ENCODE measurements around the gene TTC32. TPM values are rescaled to one million over a fixed set of nuclear protein-coding genes. Genes with fewer than 3 reads are reported as not detected.
"Not testable (repeated sequence)": the region's sequence is repeated elsewhere in the genome, so short reads cannot be mapped to it uniquely, and the experiment has no call there.

TTC32 gene
- polyA plus RNA-seq, 3 donors from 2014 or later: 14.0 to 28.3 (median 22.2) TPM

GRCh38 chr2:19893520-19894133 lies 8.2 kb downstream of the TTC32 start:
- Mint-ChIP-seq H3K4me3 (no peak overlapping the region), H3K36me3 (peaks cover 0 to 4% (median 0%) of the 10 kb centered on the region in 3 donors), H3K4me1 (peaks cover 23 to 47% of the 10 kb centered on the region in 2 donors), H3K9me3 (no peaks in the 10 kb centered on the region), H3K27me3 (ENCODE audit: low read depth in 3 of 3) (peaks cover 0 to 2% (median 0%) of the 10 kb centered on the region in 3 donors), H3K27ac (no peak overlapping the region)
- no peak for DNase-seq

DNA sequence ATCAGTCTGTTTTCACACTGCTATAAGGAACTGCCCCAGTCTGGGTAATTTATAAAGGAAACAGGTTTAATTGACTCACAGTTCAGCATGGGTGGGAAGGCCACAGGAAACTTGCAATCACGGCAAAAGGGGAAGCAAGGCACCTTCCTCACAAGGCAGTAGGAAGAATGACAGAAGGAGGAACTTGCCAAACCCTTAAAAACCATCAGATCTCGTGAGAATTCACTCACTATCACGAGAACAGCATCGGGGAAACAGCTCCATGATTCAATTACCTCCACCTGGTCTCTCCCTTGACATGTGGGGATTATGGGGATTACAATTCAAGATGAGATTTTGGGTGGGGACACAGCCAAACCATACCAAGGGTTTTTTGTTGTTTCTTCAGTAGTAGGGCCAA lies 9.8 kb downstream of the TTC32 start:
- DNase-seq, H3K9me3 Mint-ChIP-seq: not testable (repeated sequence)

GRCh38 chr2:19890104-19890503 lies 11.7 kb downstream of the TTC32 start:
- DNase-seq: no peak
- no peak overlapping the region for H3K4me3 Mint-ChIP-seq
- H3K9me3 Mint-ChIP-seq: no peaks in the 10 kb centered on the region
- H3K4me1 Mint-ChIP-seq: peaks cover 6 to 22% of the 10 kb centered on the region in 2 donors
- H3K27me3 Mint-ChIP-seq (ENCODE audit: low read depth in 3 of 3): peaks cover 0 to 2% (median 2%) of the 10 kb centered on the region in 3 donors
- peaks cover 0 to 4% (median 0%) of the 10 kb centered on the region in 3 donors for H3K36me3 Mint-ChIP-seq
- H3K27ac Mint-ChIP-seq: no peak overlapping the region

More for the DNA sequence above, 9.8 kb downstream of the TTC32 start:
- Mint-ChIP-seq H3K4me1 (peaks cover 11 to 34% of the 10 kb centered on the region in 2 donors), H3K27ac (peak overlapping the region in 1 of 6 donors; percentile 64)
- H3K27me3 Mint-ChIP-seq (ENCODE audit: low read depth in 3 of 3); H3K4me3 Mint-ChIP-seq; H3K36me3 Mint-ChIP-seq: not testable (repeated sequence)

GRCh38 chr2:19888831-19889230 lies 13.0 kb downstream of the TTC32 start:
- H3K4me3 Mint-ChIP-seq: no peak overlapping the region
- H3K36me3 Mint-ChIP-seq: no peaks in the 10 kb centered on the region
- H3K27ac Mint-ChIP-seq: no peak overlapping the region
- peaks cover 3 to 13% of the 10 kb centered on the region in 2 donors for H3K4me1 Mint-ChIP-seq
- no peaks in the 10 kb centered on the region for H3K9me3 Mint-ChIP-seq
- DNase-seq: no peak
- peaks cover 2% of the 10 kb centered on the region in 3 donors for H3K27me3 Mint-ChIP-seq (ENCODE audit: low read depth in 3 of 3)

GRCh38 chr2:19887510-19887909 lies 14.3 kb downstream of the TTC32 start:
- Mint-ChIP-seq H3K4me1 (peaks cover 3 to 7% of the 10 kb centered on the region in 2 donors), H3K9me3 (no peaks in the 10 kb centered on the region), H3K4me3 (no peak overlapping the region), H3K27ac (no peak overlapping the region), H3K27me3 (ENCODE audit: low read depth in 3 of 3) (peaks cover 2 to 4% (median 2%) of the 10 kb centered on the region in 3 donors), H3K36me3 (no peaks in the 10 kb centered on the region)
- no peak for DNase-seq

- Mint-ChIP-seq H3K27ac (no peak overlapping the region), H3K4me1 (no peaks in the 10 kb centered on the region), H3K4me3 (no peak overlapping the region), H3K27me3 (ENCODE audit: low read depth in 3 of 3) (peaks cover 2 to 4% (median 2%) of the 10 kb centered on the region in 3 donors), H3K36me3 (peaks cover 0 to 3% (median 0%) of the 10 kb centered on the region in 3 donors), H3K9me3 (no peaks in the 10 kb centered on the region)
- no peak for DNase-seq
Measured at GRCh38 chr2:19886261-19886660, 15.5 kb downstream of the TTC32 start.

DNA sequence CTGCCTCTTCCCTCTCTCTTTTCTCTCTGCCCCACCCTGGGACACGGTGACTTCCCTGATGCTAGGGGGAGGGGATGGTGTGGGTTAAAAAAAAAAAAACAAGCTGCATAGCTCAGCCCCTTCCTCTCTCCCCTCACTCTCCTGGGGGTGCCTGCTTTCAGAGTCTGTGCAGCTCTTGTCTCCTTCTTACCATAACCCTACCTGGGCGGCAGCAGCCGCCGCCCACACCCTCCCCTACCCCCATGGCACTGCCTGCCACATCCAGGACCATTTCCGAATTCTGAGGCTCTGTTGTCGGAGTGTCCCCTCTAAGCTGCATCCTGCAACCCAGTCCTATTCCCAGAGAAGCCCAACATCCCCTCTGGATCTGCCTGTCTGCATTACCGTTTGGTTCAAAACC lies 16.0 kb downstream of the TTC32 start:
- Mint-ChIP-seq H3K4me1 (no peaks in the 10 kb centered on the region), H3K27ac (no peak overlapping the region), H3K9me3 (no peaks in the 10 kb centered on the region), H3K36me3 (peaks cover 0 to 3% (median 0%) of the 10 kb centered on the region in 3 donors), H3K27me3 (ENCODE audit: low read depth in 3 of 3) (peaks cover 2 to 4% (median 2%) of the 10 kb centered on the region in 3 donors), H3K4me3 (no peak overlapping the region)
- DNase-seq: no peak

GRCh38 chr2:19883971-19884720 lies 17.6 kb downstream of the TTC32 start:
- peaks cover 0 to 2% (median 0%) of the 10 kb centered on the region in 6 donors for H3K9me3 Mint-ChIP-seq

GRCh38 chr2:19883486-19883885 lies 18.3 kb downstream of the TTC32 start:
- no peak overlapping the region for H3K4me3 Mint-ChIP-seq
- no peaks in the 10 kb centered on the region for H3K4me1 Mint-ChIP-seq
- H3K36me3 Mint-ChIP-seq: peaks cover 0 to 12% (median 8%) of the 10 kb centered on the region in 3 donors
- H3K27me3 Mint-ChIP-seq (ENCODE audit: low read depth in 3 of 3): peaks cover 2% of the 10 kb centered on the region in 3 donors
- peaks cover 0 to 2% (median 0%) of the 10 kb centered on the region in 6 donors for H3K9me3 Mint-ChIP-seq
- no peak overlapping the region for H3K27ac Mint-ChIP-seq
- no peak for DNase-seq

More at GRCh38 chr2:19883971-19884720, 17.6 kb downstream of the TTC32 start:
- Mint-ChIP-seq H3K27me3 (ENCODE audit: low read depth in 3 of 3) (peaks cover 2 to 4% (median 2%) of the 10 kb centered on the region in 3 donors), H3K36me3 (peaks cover 0 to 12% (median 5%) of the 10 kb centered on the region in 3 donors), H3K4me1 (no peaks in the 10 kb centered on the region), H3K27ac (peak overlapping the region in 1 of 6 donors; percentile 20), H3K4me3 (no peak overlapping the region)
- no peak for DNase-seq

GRCh38 chr2:19882286-19882685 lies 19.5 kb downstream of the TTC32 start:
- Mint-ChIP-seq H3K4me3 (no peak overlapping the region), H3K27me3 (ENCODE audit: low read depth in 3 of 3) (peaks cover 0 to 2% (median 2%) of the 10 kb centered on the region in 3 donors), H3K36me3 (peaks cover 0 to 12% (median 8%) of the 10 kb centered on the region in 3 donors), H3K27ac (peak overlapping the region in 2 of 6 donors; percentile 5 to 42), H3K9me3 (peaks cover 0 to 2% (median 0%) of the 10 kb centered on the region in 6 donors), H3K4me1 (no peaks in the 10 kb centered on the region)
- DNase-seq: no peak

- Mint-ChIP-seq H3K4me3 (no peak overlapping the region), H3K36me3 (peaks cover 0 to 13% (median 8%) of the 10 kb centered on the region in 3 donors), H3K27ac (peak overlapping the region in 1 of 6 donors; percentile 5), H3K9me3 (peaks cover 0 to 2% (median 0%) of the 10 kb centered on the region in 6 donors), H3K27me3 (ENCODE audit: low read depth in 3 of 3) (peaks cover 0 to 2% (median 2%) of the 10 kb centered on the region in 3 donors), H3K4me1 (no peaks in the 10 kb centered on the region)
- DNase-seq: no peak
Measured at GRCh38 chr2:19881908-19882265, 19.9 kb downstream of the TTC32 start.

- no peaks in the 10 kb centered on the region for H3K4me1 Mint-ChIP-seq
- no peak for DNase-seq
- peaks cover 0 to 2% (median 2%) of the 10 kb centered on the region in 3 donors for H3K27me3 Mint-ChIP-seq (ENCODE audit: low read depth in 3 of 3)
- no peak overlapping the region for H3K27ac Mint-ChIP-seq
- peaks cover 0 to 18% (median 11%) of the 10 kb centered on the region in 3 donors for H3K36me3 Mint-ChIP-seq
- H3K4me3 Mint-ChIP-seq: no peak overlapping the region
- H3K9me3 Mint-ChIP-seq: peaks cover 0 to 2% (median 0%) of the 10 kb centered on the region in 6 donors
Measured at GRCh38 chr2:19881221-19881907, 20.4 kb downstream of the TTC32 start.

DNA sequence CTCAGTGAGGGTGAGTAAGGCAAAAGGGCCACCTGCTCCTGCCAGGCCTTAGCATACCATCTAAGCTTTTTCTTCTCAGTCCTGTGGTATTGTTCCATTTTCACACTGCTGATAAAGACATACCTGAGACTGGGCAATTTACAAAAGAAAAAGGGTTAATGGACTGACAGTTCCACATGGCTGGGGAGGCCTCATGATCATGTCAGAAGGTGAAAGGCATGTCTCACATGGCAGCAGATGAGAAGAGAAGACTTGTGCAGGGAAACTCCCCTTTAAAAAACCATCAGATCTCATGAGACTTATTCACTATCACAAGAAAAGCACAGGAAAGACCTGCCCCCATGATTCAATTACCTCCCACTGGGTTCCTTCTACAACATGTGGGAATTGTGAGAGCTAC lies 21.6 kb downstream of the TTC32 start:
- not testable (repeated sequence) for H3K9me3 Mint-ChIP-seq; H3K4me1 Mint-ChIP-seq; H3K27ac Mint-ChIP-seq; DNase-seq; H3K27me3 Mint-ChIP-seq (ENCODE audit: low read depth in 3 of 3); H3K4me3 Mint-ChIP-seq
- peaks cover 0 to 22% (median 11%) of the 10 kb centered on the region in 3 donors for H3K36me3 Mint-ChIP-seq

- Mint-ChIP-seq H3K4me1 (no peaks in the 10 kb centered on the region), H3K27ac (no peak overlapping the region), H3K27me3 (ENCODE audit: low read depth in 3 of 3) (peaks cover 0 to 2% (median 2%) of the 10 kb centered on the region in 3 donors), H3K36me3 (peaks cover 0 to 24% (median 11%) of the 10 kb centered on the region in 3 donors), H3K9me3 (peaks cover 0 to 2% (median 0%) of the 10 kb centered on the region in 6 donors), H3K4me3 (no peak overlapping the region)
- DNase-seq: no peak
Measured at GRCh38 chr2:19879120-19879519, 22.7 kb downstream of the TTC32 start.

Data from immature natural killer cell (primary cell).